HPDE6-E6E7 (cell line): ENCODE measurements around the gene ATRAID.
A peak's percentile ranks its signal among the peaks of the same experiment; 100 is the strongest.
"Not testable (repeated sequence)": the region's sequence is repeated elsewhere in the genome, so short reads cannot be mapped to it uniquely, and the experiment has no call there.

Experiments used
- DNase-seq: peaks from one replicate; pipeline ENCODE4 v3.0.0; 2011; ENCODE audit warnings: missing footprints; ENCODE audit errors: extremely low spot score

Gene ATRAID

GRCh38 chr2:27194538-27195354 lies 17.1 kb upstream of the ATRAID start:
- no peak for DNase-seq

- not testable (repeated sequence) for DNase-seq
Measured at GRCh38 chr2:27195799-27196198, 16.0 kb upstream of the ATRAID start.

- DNase-seq: not testable (repeated sequence)
Measured at GRCh38 chr2:27198068-27198467, 13.8 kb upstream of the ATRAID start.

- no peak for DNase-seq
Measured at GRCh38 chr2:27198627-27199026, 13.2 kb upstream of the ATRAID start.

- DNase-seq: no peak
Measured at GRCh38 chr2:27199241-27199640, 12.6 kb upstream of the ATRAID start.

GRCh38 chr2:27201675-27202074 lies 10.2 kb upstream of the ATRAID start:
- no peak for DNase-seq

- no peak for DNase-seq
Measured at GRCh38 chr2:27202854-27203253, 9.0 kb upstream of the ATRAID start.

- no peak for DNase-seq
Measured at GRCh38 chr2:27203741-27204140, 8.1 kb upstream of the ATRAID start.

- no peak for DNase-seq
Measured at GRCh38 chr2:27204566-27204965, 7.3 kb upstream of the ATRAID start.

GRCh38 chr2:27205206-27205605 lies 6.6 kb upstream of the ATRAID start:
- no peak for DNase-seq

GRCh38 chr2:27206346-27206745 lies 5.5 kb upstream of the ATRAID start:
- DNase-seq: no peak

- DNase-seq: no peak
Measured at GRCh38 chr2:27208486-27209050, 3.3 kb upstream of the ATRAID start.

GRCh38 chr2:27209621-27210401 lies 2.0 kb upstream of the ATRAID start:
- no peak for DNase-seq

- DNase-seq: peak; percentile 40
Measured at GRCh38 chr2:27211241-27211942, 449 bp upstream of the ATRAID start.

- DNase-seq: no peak
Measured at GRCh38 chr2:27212626-27213471, 1.0 kb downstream of the ATRAID start.

- DNase-seq: no peak
Measured at GRCh38 chr2:27214941-27215340, 3.1 kb downstream of the ATRAID start.

- DNase-seq: no peak
Measured at GRCh38 chr2:27216416-27217137, 4.7 kb downstream of the ATRAID start.

- DNase-seq: peak; percentile 80
Measured at GRCh38 chr2:27217173-27218121, 5.6 kb downstream of the ATRAID start, which contains the start of gene CAD. Gene CAD (plus strand): TSS chr2:27217369. CDS start chr2:27217552, 183 bp downstream.

- DNase-seq: no peak
Measured at GRCh38 chr2:27218614-27219013, 6.8 kb downstream of the ATRAID start.
